ENCODE results near the gene POLR2L. TPM values are rescaled to one million over a fixed set of nuclear protein-coding genes. Genes with fewer than 3 reads are reported as not detected.

POLR2L gene
- total RNA-seq, 4 donors from 2014 or later = 66.0 to 94.6 (median 81.2) TPM

- DNase-seq (no peak), ATAC-seq (no peak)
- intact Hi-C loops (cut with DNase I; ENCODE audit: low total_unique reads) = no loop called here
Measured at GRCh38 chr11:854601-855329, 12.4 kb upstream of the POLR2L start.

DNA sequence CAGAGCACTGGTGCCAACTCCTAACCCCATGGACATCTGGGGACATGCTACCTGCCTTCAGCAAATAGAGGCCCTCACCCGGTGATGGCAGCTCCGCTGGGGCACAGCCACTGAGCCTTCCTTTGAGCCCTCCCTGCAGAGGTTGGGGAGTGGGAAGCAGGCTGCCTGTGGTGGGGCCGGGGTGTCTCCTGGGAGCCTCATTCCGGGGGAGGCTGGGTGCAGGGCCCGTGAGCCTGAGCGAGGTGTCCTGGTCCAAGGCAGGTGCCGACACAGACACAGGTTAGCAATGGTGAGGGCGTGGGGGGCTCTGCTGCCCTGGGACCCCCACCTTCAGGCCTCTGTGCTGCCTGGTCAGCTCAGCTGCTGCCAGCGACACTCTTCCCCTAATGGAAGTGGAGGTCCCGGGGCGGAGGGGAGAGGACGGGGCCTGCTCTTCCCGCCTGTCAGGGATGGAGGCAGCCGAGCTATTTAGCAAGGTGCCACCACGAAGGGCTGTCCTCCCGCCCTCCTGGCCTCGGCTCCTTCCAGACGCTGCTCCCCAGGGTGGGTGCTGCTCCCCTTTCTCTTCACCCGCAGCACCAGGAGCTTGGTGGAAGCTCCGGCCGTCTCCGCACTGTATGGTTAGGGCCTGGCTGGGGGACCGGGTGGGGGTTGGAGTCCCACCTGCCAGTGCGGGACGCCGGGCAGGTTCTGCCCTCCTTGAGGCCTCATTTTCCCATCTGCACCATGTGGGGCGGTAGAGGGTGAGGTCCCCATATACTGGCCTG lies 11.5 kb upstream of the POLR2L start:
- intact Hi-C loops (cut with DNase I; ENCODE audit: low total_unique reads) (no loop called here), in situ Hi-C loops (cut with MboI; ENCODE audit: low sequenced_read_pairs in 4 of 4) (no loop called here)
- Histone ChIP-seq H3K27ac (no peak overlapping the region), H3K4me3 (no peak overlapping the region), H3K9me3 (no peaks in the 10 kb centered on the region), H3K4me1 (peaks cover 5% of the 10 kb centered on the region in 2 donors), H3K36me3 (no peaks in the 10 kb centered on the region), H3K27me3 (peaks cover 4 to 6% (median 5%) of the 10 kb centered on the region in 3 donors)
- TF ChIP-seq POLR2A (IDR thresholded peaks at IDR 0.05) (no peak), CTCF (IDR thresholded peaks at IDR 0.05 in 4 of 5, conservative IDR thresholded peaks at IDR 0.05 in 1 of 5) (no peak)
- DNase-seq (no peak), ATAC-seq (no peak)

More at GRCh38 chr11:854601-855329, 12.4 kb upstream of the POLR2L start:
- Histone ChIP-seq H3K36me3 (no peaks in the 10 kb centered on the region), H3K27ac (no peak overlapping the region), H3K9me3 (no peaks in the 10 kb centered on the region), H3K4me3 (no peak overlapping the region), H3K27me3 (no peaks in the 10 kb centered on the region), H3K4me1 (peaks cover 0 to 3% of the 10 kb centered on the region in 2 donors)
- TF ChIP-seq CTCF (IDR thresholded peaks at IDR 0.05 in 4 of 5, conservative IDR thresholded peaks at IDR 0.05 in 1 of 5) = no peak
- TF ChIP-seq POLR2A (IDR thresholded peaks at IDR 0.05) = no peak
- in situ Hi-C loops (cut with MboI; ENCODE audit: low sequenced_read_pairs in 4 of 4) = no loop called here

DNA sequence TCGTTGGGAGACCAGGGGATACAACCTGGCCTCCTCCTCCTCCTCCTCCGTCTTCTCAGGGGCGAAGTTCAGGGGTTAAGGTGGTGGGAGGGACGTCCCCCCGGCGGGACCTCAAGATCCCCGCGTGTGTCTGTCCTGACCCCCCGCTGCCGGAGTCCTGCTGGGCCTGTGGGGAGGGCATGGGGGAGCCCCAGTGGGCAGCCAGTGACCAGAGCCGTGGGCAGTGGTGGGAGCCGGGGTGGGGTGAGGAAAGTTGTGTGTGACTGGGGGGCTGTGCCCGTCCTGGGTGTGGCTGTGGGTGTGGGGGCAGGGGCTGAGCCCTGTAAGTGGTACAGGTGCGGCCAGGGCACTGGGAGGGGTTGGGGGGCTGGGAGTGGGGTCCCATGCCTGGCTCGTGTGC lies 10.4 kb upstream of the POLR2L start:
- in situ Hi-C loops (cut with MboI; ENCODE audit: low sequenced_read_pairs in 4 of 4) = no loop called here
- TF ChIP-seq CTCF (IDR thresholded peaks at IDR 0.05 in 4 of 5, conservative IDR thresholded peaks at IDR 0.05 in 1 of 5) (no peak), POLR2A (IDR thresholded peaks at IDR 0.05) (no peak)
- DNase-seq (no peak), ATAC-seq (no peak)
- H3K27me3 ChIP-seq = peaks cover 10 to 15% (median 11%) of the 10 kb centered on the region in 3 donors
- no peak overlapping the region for H3K4me3 ChIP-seq
- peaks cover 15 to 16% of the 10 kb centered on the region in 2 donors for H3K4me1 ChIP-seq
- no peaks in the 10 kb centered on the region for H3K36me3 ChIP-seq
- H3K9me3 ChIP-seq = no peaks in the 10 kb centered on the region
- H3K27ac ChIP-seq = no peak overlapping the region
- intact Hi-C loops (cut with DNase I; ENCODE audit: low total_unique reads) = no loop called here

GRCh38 chr11:850775-851763 lies 8.7 kb upstream of the POLR2L start:
- Histone ChIP-seq H3K4me1 (peaks cover 15 to 16% of the 10 kb centered on the region in 2 donors), H3K27me3 (peaks cover 10 to 16% (median 11%) of the 10 kb centered on the region in 3 donors), H3K9me3 (no peaks in the 10 kb centered on the region), H3K27ac (no peak overlapping the region), H3K36me3 (no peaks in the 10 kb centered on the region), H3K4me3 (no peak overlapping the region)
- in situ Hi-C loops (cut with MboI; ENCODE audit: low sequenced_read_pairs in 4 of 4) = no loop called here
- DNase-seq = no peak
- TF ChIP-seq POLR2A (IDR thresholded peaks at IDR 0.05) (no peak), CTCF (IDR thresholded peaks at IDR 0.05 in 4 of 5, conservative IDR thresholded peaks at IDR 0.05 in 1 of 5) (no peak)
- intact Hi-C loops (cut with DNase I; ENCODE audit: low total_unique reads) = no loop called here
- no peak for ATAC-seq
